GM12892 (cell line): ENCODE data around the gene CBX5.
"Not testable (repeated sequence)": the region's sequence is repeated elsewhere in the genome, so short reads cannot be mapped to it uniquely, and the experiment has no call there.

ENCODE experiments used
- POLR2A ChIP-seq: IDR thresholded peaks from 2 replicates; pipeline ENCODE4 v1.6.1; 2011; ENCODE audit warnings: low read depth, low read length, control low read depth
- TAF1 ChIP-seq: IDR thresholded peaks from 2 replicates; pipeline ENCODE4 v1.6.1; 2011; ENCODE audit warnings: low read depth, mild to moderate bottlenecking, control low read depth, low read length, borderline replicate concordance

- not testable (repeated sequence) for TF ChIP-seq POLR2A, TAF1
Observed at GRCh38 chr12:54284070-54284780, 4.3 kb upstream of the CBX5 start.
